ENCODE measurements around the gene CD3G. TPM values are rescaled to one million over a fixed set of nuclear protein-coding genes. Genes with fewer than 3 reads are reported as not detected.
"Not testable (repeated sequence)": the region's sequence is repeated elsewhere in the genome, so short reads cannot be mapped to it uniquely, and the experiment has no call there.

Gene CD3G
- polyA plus RNA-seq, 3 donors from 2014 or later, result 4.1 to 40.7 (median 10.8) TPM

DNA sequence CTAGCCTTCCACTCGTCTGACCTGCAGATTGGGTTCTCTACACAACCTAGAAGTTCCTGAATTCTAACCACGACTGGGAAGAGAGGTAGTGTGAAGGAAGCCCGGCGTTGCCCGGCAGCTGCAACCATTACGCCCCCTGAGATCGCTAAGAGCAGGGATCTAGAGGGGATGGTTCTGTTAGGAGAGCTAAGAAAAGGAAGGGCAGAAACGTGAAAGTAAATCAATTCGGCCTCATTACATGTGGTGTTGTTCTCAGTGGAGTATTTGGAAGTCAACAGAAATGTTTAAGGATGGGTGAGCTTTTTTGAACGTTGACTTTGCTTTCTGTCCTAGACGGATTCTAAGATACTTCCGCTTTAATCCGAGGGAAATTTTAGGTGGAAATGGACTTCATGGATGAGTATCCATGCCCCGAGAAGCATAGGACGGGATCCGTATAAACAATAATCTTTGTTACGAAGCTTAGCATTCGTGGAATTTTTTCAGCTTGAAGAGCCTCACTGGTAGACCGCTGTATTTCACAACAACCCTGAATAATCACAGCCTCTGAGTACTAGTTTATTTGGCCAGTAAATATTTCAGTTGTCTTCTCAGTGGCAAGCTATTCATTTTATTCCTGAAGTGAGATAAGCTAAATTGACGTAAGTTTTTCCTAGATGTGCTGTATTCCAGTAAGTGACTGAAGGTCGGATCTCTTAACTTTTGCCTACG, 57.9 kb downstream of the CD3G start:
- no peaks in the 10 kb centered on the region for H3K9me3 Mint-ChIP-seq
- peaks cover 0 to 5% (median 4%) of the 10 kb centered on the region in 3 donors for H3K36me3 Mint-ChIP-seq
- H3K4me3 Mint-ChIP-seq, result peak overlapping the region; percentile 91 to 98 (median 97)
- peak in 1 of 3 donors; percentile 1 for DNase-seq
- H3K4me1 Mint-ChIP-seq, result peaks cover 51 to 66% of the 10 kb centered on the region in 2 donors
- H3K27ac Mint-ChIP-seq, result peak overlapping the region; percentile 93 to 100 (median 98)
- peaks cover 5 to 8% (median 6%) of the 10 kb centered on the region in 3 donors for H3K27me3 Mint-ChIP-seq (ENCODE audit: low read depth in 3 of 3)

- Mint-ChIP-seq H3K27ac (peak overlapping the region; percentile 73 to 100 (median 96)), H3K4me3 (peak overlapping the region; percentile 91 to 98 (median 97)), H3K4me1 (peaks cover 51 to 66% of the 10 kb centered on the region in 2 donors)
- H3K36me3 Mint-ChIP-seq; H3K27me3 Mint-ChIP-seq (ENCODE audit: low read depth in 3 of 3); DNase-seq; H3K9me3 Mint-ChIP-seq: not testable (repeated sequence)
Observed at GRCh38 chr11:118402594-118402993, 58.5 kb downstream of the CD3G start.

Other genes with a start within 250 kb of the CD3G start
- not detected for gene SCN4B, start 191.5 kb upstream of the CD3G start, polyA plus RNA-seq
- gene SCN2B, start 167.7 kb upstream of the CD3G start, polyA plus RNA-seq, result not detected
- 10 to 100 TPM; 16.8 to 37.7 (median 26.3) TPM for gene JAML, start 119.3 kb upstream of the CD3G start, polyA plus RNA-seq
- 1 to 10 TPM; 4.2 to 5.2 (median 4.8) TPM for gene MPZL3, start 92.0 kb upstream of the CD3G start, polyA plus RNA-seq
- gene MPZL2, start 80.0 kb upstream of the CD3G start, polyA plus RNA-seq, result 1 to 10 TPM in 1 of 3 donors, under 1 TPM in 2; 0.17 to 1.5 (median 0.49) TPM
- 100 to 1,000 TPM in 2 of 3 donors, 10 to 100 TPM in 1; 50.4 to 456 (median 296) TPM for gene CD3E, start 39.6 kb upstream of the CD3G start, polyA plus RNA-seq
- gene CD3D, start 1.6 kb upstream of the CD3G start, polyA plus RNA-seq, result 10 to 100 TPM; 19.8 to 97.2 (median 20.5) TPM
- gene UBE4A, start 15.3 kb downstream of the CD3G start, polyA plus RNA-seq, result 10 to 100 TPM; 13.7 to 26.3 (median 14.1) TPM
- 100 to 1,000 TPM; 448 to 825 (median 551) TPM for gene ATP5MG, start 57.3 kb downstream of the CD3G start, polyA plus RNA-seq
- gene KMT2A, start 92.1 kb downstream of the CD3G start, polyA plus RNA-seq, result 10 to 100 TPM in 1 of 3 donors, 1 to 10 TPM in 2; 3.2 to 22.5 (median 6.6) TPM
- gene TTC36, start 183.1 kb downstream of the CD3G start, polyA plus RNA-seq, result under 1 TPM; 0.37 to 0.50 (median 0.50) TPM
- 10 to 100 TPM in 2 of 3 donors, 1 to 10 TPM in 1; 9.6 to 16.8 (median 10.8) TPM for gene TMEM25, start 186.8 kb downstream of the CD3G start, polyA plus RNA-seq
- gene IFT46, start 221.6 kb downstream of the CD3G start, polyA plus RNA-seq, result 1 to 10 TPM; 5.9 to 8.1 (median 7.4) TPM
- gene ARCN1, start 228.1 kb downstream of the CD3G start, polyA plus RNA-seq, result 100 to 1,000 TPM in 2 of 3 donors, 10 to 100 TPM in 1; 99.9 to 164 (median 157) TPM

Data from immature natural killer cell (primary cell).